Measurements from ENCODE around the gene PRDM5.
"Not testable (repeated sequence)": the region's sequence is repeated elsewhere in the genome, so short reads cannot be mapped to it uniquely, and the experiment has no call there.

PRDM5 gene

GRCh38 chr4:120691536-120691935 is 231.0 kb downstream of the PRDM5 start:
- DNase-seq: no peak

- DNase-seq: no peak
Measured at GRCh38 chr4:120691106-120691505, 231.4 kb downstream of the PRDM5 start.

GRCh38 chr4:120688791-120689190 is 233.7 kb downstream of the PRDM5 start:
- no peak for DNase-seq

- no peak for DNase-seq
Measured at GRCh38 chr4:120685756-120686278, 236.7 kb downstream of the PRDM5 start.

GRCh38 chr4:120683897-120684540 is 238.5 kb downstream of the PRDM5 start:
- DNase-seq: no peak

- no peak for DNase-seq
Measured at GRCh38 chr4:120682981-120683380, 239.5 kb downstream of the PRDM5 start.

- DNase-seq: no peak
Measured at GRCh38 chr4:120680647-120681228, 241.8 kb downstream of the PRDM5 start.

GRCh38 chr4:120673696-120674095 is 248.8 kb downstream of the PRDM5 start:
- DNase-seq: no peak

- no peak for DNase-seq
Measured at GRCh38 chr4:120672558-120673147, 249.9 kb downstream of the PRDM5 start.

GRCh38 chr4:120672076-120672475 is 250.4 kb downstream of the PRDM5 start:
- DNase-seq: no peak

- DNase-seq: no peak
Measured at GRCh38 chr4:120671538-120671937, 251.0 kb downstream of the PRDM5 start.

GRCh38 chr4:120667102-120667501 is 255.4 kb downstream of the PRDM5 start:
- no peak for DNase-seq

GRCh38 chr4:120664851-120665250 is 257.7 kb downstream of the PRDM5 start:
- no peak for DNase-seq

GRCh38 chr4:120659616-120660170 is 262.8 kb downstream of the PRDM5 start:
- no peak for DNase-seq

- DNase-seq: no peak
Measured at GRCh38 chr4:120658772-120659171, 263.8 kb downstream of the PRDM5 start.

GRCh38 chr4:120653804-120654573 is 268.5 kb downstream of the PRDM5 start:
- no peak for DNase-seq

- DNase-seq: not testable (repeated sequence)
Measured at GRCh38 chr4:120648336-120648735, 274.2 kb downstream of the PRDM5 start.

Data from GDM1 (cell line).